Stimulated activated CD8-positive, alpha-beta memory T cell treated with anti-CD3 and anti-CD28 coated beads, Interleukin-4, amount 100 ng/mL, for 24 hours (primary cell): ENCODE measurements around the gene SLC44A2.
"Not testable (repeated sequence)": the region's sequence is repeated elsewhere in the genome, so short reads cannot be mapped to it uniquely, and the experiment has no call there.

ENCODE experiments used
- DNase-seq: peaks from one replicate; pipeline ENCODE4 v3.0.0-alpha.2; 2020; ENCODE audit warnings: low read depth

Gene SLC44A2

DNA sequence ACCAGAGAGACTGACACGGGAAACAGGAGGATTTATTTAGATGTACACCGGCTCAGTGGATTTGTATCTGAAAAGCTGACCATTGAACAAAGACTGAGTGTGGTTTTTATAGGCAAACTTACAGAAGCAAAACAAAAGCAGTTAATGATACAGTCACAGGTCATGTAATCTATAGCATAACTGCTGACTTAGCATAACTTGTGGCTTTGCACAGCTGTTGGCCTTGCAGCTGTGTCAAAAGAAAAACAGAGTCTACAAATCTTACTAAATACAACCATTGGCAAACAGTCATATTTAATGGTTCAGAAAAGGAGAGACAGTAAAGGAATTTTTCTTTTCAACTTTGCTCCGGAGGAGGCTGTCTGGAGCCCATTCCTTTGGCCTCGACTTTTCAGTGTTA lies 26.5 kb downstream of the SLC44A2 start:
- no peak for DNase-seq

DNA sequence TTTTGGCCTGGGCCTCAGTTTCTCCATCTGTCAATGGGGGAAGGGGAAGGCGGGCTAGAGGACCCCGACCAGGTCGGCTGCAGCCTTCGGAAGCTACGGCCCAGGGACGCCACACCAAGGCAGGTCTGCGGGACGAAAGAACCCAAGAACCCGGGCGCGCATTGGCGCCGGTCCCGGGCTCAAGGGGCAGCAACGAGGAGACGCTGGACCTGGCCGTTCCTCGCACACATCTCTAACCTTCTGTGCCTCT lies 28.1 kb downstream of the SLC44A2 start:
- DNase-seq = no peak

DNA sequence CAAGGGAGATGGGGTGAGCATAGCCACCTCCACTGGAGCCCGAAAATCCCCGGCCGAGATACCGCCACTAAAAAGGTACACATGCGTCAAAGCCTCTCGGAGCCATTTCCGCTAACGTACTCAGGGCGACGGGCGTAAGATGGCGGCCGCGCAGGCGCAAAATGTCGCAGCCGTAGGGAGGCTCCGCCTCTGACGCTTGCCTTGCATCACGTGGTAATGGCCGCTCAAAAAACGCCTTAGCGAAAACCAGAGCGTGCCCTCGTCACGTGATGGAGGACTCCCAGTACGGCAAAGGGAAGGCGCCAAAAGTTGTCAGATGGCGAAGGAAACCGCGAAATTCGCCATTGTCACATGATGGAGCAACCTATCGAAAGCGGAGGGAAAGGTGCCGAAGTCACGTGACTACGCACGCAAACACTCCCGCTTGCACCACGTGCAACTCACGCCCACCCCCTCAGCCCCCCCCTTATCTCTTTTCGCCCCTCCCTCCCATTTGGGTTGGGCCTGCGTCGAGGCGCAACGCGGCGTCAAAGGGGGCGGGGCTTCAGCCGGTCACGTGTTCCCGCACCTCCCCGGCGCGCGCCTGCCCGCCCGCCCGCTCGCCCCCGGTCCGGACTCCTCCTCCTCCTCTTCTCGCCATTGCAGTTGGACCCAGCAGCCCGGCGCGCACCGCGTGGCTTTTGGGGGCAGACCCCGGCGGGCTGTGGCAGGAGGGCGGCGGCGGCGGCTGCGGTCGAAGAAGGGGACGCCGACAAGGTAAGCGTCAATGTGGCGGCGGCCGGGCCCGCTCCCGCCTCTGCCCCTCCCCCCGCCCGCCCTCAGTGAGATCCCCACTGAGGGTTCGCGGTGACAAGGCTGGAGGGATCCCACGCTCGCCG lies 28.6 kb downstream of the SLC44A2 start, which contains the start of gene ILF3:
Gene ILF3, plus strand, starts transcription at position 615 of the 878 bp plus-strand sequence. CDS start 16,260 bp downstream, outside the sequence.
- DNase-seq = peak; percentile 99

DNA sequence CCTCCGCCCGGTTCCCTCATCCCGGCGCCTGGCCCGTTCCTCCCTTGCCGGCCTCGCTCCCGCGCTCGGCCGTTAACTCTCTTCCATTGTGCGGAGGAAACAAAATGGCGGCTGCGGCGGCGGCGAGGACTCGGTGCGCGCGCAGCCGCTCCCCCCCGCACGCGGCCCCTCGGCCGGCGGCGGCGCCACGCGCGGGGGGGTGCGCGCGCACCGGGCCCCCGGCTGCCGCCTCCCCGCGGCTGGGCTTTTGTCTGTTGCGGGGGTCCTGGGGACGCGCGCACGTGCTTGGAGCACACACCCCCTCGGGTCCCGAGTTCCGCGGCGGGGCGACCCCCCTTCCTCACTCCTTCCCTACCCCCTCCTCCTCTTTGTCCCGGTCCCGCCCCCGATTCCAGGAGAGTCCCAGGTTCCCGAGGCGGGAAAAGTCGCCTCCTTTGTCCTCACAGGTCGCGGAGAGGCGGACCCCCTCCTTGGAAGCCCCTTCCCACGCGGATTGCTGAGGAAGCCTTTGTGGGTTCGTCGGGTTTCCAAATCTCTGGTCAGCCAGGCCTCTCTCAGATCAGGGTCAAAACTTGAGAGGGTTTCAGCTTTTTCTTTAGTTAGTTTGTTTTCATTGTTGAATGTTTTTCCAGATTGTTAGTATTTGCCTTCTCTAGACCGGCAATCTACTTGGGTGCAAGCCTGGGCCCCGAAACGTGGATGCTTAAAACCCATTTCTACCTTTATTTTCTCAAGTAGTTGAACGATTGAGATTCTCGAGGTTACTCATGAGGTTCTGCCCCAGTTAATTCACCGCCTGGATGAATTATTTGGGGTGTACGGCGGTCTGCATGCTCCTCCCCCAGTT lies 29.5 kb downstream of the SLC44A2 start:
- DNase-seq = peak; percentile 37

DNA sequence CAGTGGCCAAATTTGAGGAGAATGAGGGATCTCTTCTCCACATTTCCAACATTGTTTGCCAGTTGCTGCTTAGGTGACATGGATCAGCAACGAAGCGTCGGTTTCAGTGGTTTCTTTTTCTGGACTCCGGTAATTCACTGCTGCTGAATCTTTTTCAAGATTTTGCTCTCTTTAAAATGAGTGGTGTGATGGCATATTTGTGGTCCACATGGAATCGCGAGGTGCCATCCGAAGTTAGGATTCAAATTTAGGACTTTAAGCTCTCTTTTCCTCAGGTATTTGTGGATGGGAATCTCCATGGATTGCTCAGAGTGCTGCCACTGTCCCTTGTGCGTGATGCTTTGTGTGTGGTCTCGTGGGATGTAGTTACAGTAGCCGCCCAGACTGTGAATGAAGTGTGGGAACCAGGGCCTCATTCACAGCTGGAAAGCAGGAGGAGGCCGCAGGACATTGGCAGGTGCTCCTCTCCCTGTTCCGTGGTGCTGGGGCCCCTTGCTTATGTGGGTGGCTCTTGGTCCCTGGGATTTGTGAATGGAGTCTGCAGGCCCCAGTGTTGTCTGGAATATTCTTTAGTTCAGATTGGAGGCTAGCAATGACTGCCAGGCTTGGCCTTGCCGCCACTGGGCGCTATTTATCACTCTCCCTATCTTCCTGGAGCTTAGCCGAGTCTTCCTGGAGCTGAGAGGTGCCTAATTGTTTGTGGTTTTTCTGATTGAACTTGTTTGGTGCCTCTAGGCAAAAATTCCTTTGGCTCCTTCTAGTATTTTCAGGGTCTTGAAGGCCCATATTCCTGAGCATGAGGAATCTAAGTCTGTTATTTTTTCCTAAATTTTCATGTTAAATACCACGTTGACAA lies 30.3 kb downstream of the SLC44A2 start:
- no peak for DNase-seq

DNA sequence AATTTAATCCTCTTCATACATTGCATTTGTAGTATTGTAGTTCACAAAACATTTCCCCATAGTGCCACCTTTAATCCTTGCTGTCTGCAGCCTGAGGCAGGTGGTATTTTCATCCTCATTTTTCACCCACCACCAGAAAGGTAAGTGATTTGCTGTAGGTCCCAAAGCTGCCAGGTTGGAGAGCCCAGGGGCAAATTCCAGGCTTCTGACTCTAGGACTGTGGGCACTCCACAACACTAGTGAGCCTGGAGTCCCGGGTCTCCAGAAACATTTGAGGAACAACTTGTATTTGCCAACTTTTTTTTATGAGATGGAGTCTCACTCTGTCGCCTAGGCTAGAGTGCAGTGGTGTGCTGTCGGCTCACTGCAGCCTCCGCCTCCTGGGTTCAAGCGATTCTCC lies 35.0 kb downstream of the SLC44A2 start:
- no peak for DNase-seq

DNA sequence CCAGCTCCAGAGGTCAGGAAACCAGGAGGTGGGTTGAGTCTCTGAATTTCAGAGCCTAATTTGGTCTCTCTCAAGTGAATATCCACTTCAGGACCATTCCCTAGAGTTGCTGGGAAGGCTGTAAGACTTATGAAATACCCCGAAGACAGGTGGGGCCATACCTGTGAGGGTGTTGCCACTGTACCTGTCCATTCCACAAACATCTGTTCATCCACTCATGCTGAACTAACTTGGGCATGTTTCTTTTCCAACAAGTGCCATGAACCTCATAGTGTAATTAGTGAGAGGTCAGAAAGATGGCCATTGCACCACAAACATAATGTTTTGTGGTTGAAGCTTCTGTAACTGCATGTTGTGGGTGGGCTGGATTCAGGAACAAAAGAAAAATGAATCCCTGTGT lies 36.6 kb downstream of the SLC44A2 start:
- DNase-seq = no peak

DNA sequence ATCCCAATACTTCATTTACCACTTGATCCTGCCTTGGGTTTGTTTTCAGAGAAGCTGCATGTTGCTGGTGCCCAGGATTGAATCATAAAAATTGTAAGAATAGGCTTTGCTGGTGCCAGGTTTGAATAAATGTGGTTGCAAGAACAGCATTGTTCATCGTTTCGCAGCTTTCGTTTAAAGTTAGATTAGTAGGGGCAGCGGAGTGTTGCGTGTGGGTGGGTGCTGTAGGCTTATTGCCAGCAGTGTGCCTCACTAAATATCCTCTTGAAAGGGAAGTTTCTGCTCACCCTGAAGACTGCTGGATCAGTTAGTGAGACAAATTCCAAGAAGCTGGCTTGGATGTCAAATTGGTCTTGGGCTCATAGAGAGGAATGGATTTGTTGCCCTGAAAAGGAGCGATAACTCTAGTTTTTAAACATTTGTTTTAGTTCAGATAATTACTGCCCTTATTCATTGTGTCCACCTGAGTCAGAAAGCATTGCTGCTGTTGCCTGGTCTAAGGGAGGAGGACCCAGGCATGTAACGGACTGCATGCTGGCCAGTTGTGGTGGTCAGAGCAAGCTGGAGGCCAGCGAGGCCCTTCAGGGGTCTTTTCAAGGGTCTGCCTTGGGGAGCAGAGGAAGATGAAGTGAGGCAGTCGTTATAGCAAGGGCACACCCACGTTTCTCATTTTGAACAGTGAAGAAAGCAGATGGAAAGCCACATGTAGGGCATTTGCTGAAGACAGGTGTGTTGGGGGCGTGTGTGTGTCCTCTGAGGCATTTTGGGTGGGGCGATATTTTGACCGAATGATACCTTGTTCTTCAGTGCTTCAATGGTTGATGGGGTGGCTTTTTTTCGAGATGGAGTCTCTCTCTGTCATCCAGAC lies 37.3 kb downstream of the SLC44A2 start:
- peak; percentile 20 for DNase-seq

DNA sequence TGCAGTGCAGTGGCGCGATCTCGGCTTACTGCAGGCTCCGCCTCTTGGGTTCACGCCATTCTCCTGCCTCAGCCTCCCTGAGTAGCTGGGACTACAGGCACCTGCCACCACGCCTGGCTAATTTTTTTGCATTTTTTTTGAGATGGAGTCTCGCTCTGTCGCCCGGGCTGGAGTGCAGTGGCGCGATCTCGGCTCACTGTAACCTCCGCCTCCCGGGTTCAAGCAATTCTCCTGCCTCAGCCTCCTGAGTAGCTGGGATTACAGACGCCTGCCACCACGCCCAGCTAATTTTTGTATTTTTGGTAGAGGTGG lies 37.9 kb downstream of the SLC44A2 start:
- not testable (repeated sequence) for DNase-seq

DNA sequence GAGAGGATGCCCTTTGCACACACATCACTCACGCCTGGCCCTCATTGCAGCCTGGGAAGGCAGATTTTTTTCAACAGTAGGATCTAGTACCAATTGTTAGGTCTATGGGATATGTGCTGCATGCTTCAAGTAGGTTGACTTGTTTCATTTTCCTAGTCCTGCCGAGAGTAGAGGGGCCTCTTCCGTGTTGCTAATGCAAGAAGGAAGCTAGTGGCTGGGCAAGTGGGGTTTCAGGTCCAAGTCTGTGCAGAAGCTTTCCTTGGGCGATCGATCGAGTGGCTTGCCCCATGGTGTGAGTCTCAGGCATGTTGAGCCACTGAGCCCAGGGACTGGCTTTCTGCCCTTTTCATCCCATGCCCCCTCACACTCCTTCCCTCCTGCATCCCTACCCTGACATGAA lies 42.5 kb downstream of the SLC44A2 start:
- DNase-seq = no peak

DNA sequence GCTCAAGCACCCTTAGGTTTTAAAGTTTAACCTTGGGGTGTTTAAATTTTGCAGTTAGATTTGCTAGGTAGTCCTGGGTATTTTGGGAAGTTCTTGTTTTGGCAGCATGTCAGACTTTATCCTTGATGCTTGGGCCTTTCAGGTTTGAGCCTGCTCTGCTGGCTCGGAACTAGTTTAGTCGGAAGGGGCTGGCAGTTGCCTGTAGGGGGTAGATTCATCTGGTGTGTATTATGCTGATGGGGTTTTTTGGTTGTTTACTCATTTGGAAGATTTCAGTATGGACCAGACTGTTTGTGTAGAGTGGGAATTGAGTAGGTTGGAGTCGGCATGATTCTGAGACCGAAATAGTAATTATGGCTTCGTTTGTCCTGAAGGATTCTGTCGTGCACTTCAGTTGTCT lies 43.9 kb downstream of the SLC44A2 start:
- DNase-seq = no peak

DNA sequence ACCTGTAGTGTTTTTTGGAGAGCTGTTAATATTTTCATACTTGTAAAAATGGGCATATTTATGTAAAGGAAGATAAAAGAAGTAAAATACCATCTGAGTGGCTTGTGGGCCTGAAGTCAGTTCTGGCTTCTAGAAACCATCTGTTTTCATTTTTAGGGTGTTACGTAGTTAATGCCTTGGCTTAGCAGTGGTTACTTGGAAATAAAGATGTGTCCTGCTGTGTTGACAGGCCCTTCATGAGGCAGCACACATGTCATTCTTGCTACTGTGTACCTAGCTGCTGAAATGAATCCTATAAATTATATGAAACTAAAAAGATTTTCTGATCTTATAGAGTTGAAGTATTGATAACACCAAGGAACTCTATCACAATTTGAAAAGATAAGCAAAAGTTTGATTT lies 44.8 kb downstream of the SLC44A2 start:
- DNase-seq = no peak

DNA sequence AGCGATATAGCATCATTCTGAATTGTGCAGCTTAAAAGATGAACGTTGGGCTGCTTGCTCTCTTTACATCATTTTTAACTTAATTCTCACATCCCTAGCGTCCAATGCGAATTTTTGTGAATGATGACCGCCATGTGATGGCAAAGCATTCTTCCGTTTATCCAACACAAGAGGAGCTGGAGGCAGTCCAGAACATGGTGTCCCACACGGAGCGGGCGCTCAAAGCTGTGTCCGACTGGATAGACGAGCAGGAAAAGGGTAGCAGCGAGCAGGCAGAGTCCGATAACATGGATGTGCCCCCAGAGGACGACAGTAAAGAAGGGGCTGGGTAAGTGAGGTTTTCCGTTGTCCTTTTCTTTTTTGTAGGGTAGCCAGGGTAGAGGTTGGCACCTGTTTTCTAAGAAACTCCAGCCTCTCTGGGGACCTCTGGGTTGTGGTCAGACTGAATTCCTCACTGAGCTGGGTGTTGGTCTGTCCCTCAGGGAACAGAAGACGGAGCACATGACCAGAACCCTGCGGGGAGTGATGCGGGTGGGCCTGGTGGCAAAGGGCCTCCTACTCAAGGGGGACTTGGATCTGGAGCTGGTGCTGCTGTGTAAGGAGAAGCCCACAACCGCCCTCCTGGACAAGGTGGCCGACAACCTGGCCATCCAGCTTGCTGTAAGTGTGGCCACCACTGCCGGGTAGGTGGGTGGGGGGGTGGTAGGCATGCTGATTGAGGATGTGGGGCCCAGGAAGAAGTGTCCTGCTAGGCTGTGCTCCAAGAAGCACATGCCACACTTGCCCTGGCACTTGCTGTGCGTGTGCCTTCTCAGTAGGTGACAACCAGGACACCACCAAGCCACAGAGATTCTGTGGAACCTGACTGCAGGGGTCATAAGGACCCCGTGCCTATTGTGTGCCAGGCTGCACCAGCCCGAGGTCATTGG lies 45.8 kb downstream of the SLC44A2 start:
- DNase-seq = no peak

DNA sequence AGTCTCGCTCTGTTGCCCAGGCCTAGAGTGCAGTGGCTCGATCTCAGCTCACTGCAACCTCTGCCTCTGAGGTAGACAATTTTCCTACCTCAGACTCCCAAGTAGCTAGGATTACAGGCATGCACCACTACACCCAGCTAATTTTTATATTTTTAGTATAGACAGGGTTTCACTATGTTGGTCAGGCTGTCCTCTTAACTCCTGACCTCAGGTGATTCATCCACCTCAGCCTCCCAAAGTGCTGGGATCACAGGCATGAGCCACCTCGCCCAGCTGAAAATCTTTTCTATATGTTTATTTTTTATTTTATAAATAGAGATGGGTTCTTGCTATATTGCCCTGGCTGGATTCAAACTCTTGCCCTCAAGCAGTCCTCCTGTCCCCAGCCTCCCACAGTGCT lies 46.6 kb downstream of the SLC44A2 start:
- not testable (repeated sequence) for DNase-seq

DNA sequence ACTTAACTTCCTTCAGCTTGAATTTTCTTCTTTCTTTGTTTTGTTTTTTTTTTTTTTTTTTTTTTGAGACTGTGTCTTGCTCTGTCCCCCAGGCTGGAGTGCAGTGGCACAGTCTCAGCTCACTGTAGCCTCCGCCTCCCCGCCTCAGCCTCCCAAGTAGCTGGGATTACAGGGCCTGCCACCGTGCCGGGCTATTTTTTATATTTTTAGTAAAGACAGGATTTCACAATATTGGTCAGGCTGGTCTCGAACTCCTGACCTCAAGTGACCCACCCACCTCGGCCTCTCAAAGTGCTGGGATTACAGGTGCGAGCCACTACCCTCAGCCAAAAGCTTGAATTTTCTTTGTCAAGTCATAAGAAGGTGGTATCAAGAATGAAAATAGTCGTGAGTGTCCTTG lies 49.9 kb downstream of the SLC44A2 start:
- DNase-seq = not testable (repeated sequence)

DNA sequence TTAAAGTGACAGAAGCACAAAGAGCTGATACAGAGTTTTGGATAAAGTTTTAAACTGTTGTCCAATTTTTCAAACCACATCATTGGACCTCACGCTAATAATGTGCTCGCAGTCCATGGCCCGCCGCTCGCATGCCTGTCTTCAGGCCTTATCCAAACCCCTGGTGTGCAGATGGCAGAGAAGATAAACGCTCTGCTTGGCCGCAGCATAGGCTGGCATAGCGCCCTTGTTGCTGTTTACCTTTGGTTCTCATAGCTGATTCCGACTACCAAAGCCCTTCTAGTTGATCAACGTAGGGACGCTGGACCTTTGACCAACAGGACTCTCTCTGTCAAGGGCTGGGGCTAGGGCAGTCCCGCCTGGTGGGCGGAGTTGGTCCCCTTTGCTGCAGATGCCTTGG lies 52.4 kb downstream of the SLC44A2 start:
- DNase-seq = no peak

DNA sequence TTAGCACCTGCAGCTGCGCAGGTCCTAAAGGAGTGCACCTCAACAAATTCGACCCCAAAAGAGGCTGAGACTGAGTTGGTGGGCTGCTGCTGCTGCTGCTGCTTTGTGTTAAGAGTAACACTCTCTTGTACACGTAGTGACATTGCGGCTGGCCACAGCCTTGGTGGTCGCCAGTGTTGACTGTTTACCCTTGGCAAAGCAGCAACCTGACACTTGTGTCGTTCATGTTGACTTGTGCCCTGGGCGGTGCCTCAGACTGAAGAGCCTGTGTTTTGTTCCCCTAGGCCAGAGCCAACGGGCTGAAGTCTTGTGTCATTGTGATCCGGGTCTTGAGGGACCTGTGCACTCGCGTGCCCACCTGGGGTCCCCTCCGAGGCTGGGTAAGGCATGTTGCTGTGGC lies 53.5 kb downstream of the SLC44A2 start:
- DNase-seq = no peak

DNA sequence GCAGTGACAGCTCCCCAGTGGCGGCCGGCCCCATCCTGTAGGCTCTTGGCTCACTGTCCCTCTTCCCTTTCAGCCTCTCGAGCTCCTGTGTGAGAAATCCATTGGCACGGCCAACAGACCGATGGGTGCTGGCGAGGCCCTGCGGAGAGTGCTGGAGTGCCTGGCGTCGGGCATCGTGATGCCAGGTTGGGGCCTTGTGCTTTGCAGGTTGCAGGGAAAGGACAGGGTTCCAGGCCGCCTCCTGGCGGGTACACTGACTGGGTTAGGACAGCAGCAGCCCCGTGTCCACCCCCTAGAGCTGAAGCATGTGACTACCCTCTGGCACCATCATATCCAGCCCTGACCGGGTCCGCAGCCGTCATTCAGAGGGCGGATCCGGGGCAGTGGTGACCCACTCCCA lies 54.4 kb downstream of the SLC44A2 start:
- no peak for DNase-seq

DNA sequence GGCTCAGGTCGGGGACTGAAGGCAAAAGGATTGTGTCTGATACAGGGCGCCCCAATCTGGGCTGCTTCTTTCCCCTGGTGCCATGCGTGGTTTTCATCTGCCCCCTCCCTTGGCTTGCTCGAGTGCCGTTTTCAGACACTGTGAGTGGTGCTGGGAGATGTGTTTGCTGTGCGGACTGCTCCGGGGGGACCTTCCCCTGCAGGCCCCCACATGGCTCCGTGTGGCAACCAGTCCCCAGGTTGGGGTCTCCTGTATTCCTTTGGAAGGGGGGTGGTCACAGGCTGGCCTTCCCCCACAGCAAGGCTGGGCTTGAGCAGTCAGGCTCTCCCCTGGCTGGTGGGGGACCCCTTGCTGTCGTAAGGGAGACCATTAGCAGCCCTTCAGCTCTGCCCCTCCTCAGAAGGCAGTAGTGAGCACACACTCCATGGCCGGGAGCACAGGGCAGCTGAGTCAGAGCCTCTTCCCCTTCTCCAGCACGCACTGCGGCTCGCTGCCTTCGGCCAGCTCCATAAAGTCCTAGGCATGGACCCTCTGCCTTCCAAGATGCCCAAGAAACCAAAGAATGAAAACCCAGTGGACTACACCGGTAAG lies 55.3 kb downstream of the SLC44A2 start:
- no peak for DNase-seq

DNA sequence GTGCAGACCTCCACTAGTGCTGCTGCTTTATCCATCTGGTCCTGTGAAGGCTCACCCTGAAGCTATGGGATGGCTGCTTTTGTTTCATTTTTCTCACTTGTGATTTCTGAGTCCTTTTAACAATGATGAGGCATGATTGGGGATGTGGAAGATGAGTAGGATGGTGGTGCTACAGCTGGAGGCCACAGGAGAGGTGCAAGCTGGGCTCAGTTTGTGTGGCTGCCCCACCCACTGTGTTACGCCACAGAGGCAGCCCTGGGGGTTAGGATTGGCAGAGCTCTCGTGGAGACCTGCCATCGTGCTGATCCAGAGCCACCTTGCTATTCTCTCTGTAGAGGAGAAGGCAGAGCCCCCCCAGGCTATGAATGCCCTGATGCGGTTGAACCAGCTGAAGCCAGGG lies 56.3 kb downstream of the SLC44A2 start:
- DNase-seq = no peak
